Ovary (tissue), 3 donors: ENCODE results near the gene GPC6.

Experiments
- CTCF ChIP-seq, 3 donors: fragments of 450-650 bp in 2 of 3; fragments of 200-600 bp in 1 of 3; IDR thresholded peaks; one replicate each; pipeline versions ENCODE4 v1.5.1 to v1.8.0; 2016 to 2022; ENCODE audit warnings: antibody characterized with exemption in 3 of 3, mild to moderate bottlenecking in 1 of 3
- EP300 ChIP-seq: sonication (generic); formaldehyde crosslinking; IDR thresholded peaks from one replicate; pipeline ENCODE4 v1.6.1; 2017; ENCODE audit warnings: antibody characterized with exemption
- donor health status: DM: no; HTN: no; CAD: no.

DNA sequence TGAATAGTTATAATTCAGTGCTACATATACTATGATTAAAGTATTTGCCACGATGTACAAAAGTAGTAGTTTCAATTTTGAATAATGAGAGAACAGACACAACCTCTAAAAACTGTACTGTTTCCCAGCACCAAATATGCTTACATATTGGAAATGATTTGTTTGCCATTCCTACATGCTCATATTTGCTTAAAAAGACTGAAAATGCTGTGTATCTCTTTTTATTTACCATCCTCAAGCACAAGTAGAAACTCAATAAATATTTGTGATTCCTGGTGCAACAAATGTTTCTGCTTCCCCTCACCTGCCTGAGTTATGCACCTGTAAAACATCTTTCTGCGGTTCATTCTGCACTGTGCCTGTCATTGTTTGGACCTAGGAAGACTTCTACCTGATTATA, 740.7 kb downstream of the GPC6 start:
- TF ChIP-seq CTCF (IDR thresholded peaks at IDR 0.05): no peak
- TF ChIP-seq EP300: no peak
